Stimulated activated CD4-positive, alpha-beta T cell treated with anti-CD3 and anti-CD28 coated beads, TNF-alpha, amount 100 ng/mL, for 1 hour (primary cell): ENCODE measurements around the gene ESCO1.
"Not testable (repeated sequence)": the region's sequence is repeated elsewhere in the genome, so short reads cannot be mapped to it uniquely, and the experiment has no call there.

Source experiments
- DNase-seq, 3 donors: peaks; one replicate each; pipeline ENCODE4 v3.0.0-alpha.2; 2020; ENCODE audit warnings: low read depth in 3 of 3, low spot score in 1 of 3

Gene ESCO1

DNA sequence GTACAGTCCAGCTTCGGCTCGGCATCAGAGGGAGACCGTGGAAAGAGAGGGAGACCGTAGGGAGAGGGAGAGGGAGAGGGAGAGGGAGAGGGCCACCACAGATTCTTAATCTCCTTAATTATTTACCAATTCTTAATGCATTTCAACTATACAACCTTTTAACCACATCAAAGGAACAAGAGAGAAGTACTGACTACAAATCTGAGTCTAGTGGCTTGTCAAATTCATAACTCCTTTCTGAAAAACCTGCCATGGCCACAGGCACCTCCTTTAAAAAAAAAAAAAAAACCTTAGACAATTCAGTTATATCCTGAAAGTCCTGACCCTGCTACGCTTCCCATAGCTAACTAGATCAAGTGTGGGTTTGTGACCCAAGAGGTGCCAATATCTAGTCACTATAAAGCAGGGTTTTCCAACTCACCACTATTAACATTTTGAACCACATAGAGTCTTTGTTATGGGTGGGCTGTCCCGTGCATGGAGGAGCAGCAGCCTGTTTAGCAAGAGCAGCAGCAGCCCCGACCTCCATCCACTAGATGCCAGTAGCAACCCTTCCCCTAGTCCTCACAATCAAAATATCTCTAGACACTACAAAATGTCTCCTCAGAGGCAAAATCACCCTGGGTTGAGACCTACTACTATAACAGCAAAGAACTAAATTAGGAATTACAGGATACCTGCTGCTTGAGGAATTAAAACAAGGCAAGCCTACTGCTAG, 6.8 kb downstream of the ESCO1 start:
- no peak for DNase-seq

DNA sequence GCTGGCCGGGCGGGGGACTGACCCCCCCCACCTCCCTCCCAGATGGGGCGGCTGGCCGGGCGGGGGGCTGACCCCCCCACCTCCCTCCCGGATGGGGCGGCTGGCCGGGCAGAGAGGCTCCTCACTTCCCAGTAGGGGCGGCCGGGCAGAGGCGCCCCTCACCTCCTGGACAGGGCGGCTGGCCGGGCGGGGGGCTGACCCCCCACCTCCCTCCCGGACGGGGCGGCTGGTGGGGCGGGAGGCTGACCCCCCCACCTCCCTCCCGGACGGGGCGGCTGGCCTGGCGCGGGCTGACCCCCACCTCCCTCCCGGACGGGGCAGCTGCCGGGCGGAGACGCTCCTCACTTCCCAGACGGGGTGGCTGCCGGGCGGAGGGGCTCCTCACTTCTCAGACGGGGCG, 8.1 kb downstream of the ESCO1 start:
- not testable (repeated sequence) for DNase-seq

DNA sequence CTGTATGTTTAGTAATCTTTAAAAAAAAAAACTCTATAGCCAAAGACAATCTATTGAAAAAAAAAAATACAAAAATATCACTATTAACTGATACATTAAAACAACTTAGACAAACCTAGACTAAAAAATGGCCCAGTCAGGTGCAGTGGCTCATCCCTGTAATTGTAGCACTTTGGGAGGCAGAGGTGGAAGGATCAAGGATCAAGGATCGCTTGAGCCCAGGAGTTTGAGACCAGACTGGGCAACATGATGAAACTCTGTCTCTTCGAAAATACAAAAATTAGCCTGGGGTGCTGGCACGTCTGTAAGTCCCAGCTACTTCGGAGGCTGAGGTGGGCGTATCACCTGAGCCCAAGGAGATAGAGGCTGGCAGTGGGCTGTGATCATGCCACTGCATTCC, 16.1 kb downstream of the ESCO1 start:
- no peak for DNase-seq

- DNase-seq: no peak
These were observed 24.8 kb downstream of the ESCO1 start for GRCh38 chr18:21575656-21576055.

DNA sequence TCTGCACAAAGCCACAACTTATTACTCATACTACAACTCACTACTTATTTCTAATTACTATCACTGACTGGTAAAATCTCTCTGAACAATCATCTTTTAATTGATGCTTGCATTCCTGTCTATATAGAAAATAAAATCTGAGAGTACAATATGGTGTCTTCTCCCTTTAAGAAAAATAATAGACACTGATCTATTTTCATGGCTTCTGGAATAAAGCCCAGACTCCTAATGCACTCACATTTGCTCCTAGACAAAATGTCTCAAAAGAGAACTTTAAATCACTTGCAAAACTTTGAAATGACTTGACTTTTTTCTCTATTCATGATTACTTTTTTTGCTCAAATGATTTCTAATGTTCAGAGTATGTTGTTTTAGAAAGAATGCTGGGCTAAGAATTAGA, 28.7 kb downstream of the ESCO1 start:
- no peak for DNase-seq

DNA sequence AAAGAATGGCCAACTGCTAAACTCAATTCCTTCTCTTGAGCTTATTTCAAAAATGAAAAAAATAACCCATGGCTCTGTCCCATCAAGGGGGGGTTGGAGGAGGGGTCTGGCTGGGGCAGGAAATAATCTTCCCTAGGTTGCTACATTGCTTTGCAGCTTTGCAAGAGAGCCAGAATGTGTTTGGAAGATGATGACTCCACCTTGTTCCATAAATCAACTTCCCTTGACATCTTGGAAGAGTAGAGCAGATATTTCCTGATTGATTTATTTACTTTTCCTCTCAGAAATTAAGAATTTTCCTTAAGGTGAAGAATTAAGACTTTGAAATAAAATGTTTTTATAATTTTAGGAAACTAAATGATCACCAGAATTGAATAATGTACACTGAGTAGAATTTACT, 41.3 kb downstream of the ESCO1 start:
- DNase-seq: no peak

GRCh38 chr18:21557607-21558253, 42.8 kb downstream of the ESCO1 start:
- no peak for DNase-seq

DNA sequence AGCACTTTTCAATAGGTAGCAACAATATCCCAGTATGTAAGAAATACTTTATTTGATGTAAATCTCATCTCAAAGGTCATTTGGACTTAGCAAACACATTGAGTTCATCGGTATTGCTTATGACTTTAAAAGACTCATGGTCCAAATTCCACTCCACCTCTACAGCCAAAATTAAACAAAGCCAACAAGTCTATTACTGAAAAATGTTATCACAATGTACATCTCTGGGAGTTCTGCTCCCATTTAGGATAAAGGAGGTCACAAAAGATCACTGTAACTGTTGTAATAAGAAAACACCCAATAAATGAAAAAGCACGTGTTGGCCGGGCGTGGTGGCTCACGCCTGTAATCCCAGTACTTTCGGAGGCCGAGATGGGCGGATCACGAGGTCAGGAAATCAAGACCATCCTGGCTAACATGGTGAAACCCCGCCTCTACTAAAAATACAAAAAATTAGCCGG, 50.0 kb downstream of the ESCO1 start:
- DNase-seq: no peak

DNA sequence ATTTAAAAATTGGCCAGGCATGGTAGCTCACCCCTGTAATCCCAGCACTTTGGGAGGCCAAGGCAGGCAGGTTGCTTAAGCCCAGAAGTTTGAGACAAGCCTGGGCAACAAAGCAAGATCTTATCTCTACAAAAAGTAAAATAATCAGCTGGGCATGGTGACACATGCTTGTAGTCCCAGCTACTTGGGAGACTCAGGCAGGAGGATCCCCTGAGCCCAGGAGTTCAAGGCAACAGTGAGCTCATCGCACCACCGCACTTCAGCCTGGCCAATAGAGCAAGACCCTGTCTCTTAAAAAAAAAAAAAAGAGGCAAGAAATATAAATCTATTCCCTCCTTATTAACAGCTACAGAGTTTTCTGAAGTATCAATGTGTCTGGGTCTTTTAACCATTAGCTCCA, 51.9 kb downstream of the ESCO1 start:
- DNase-seq: no peak

GRCh38 chr18:21546423-21546822, 54.1 kb downstream of the ESCO1 start:
- DNase-seq: no peak

DNA sequence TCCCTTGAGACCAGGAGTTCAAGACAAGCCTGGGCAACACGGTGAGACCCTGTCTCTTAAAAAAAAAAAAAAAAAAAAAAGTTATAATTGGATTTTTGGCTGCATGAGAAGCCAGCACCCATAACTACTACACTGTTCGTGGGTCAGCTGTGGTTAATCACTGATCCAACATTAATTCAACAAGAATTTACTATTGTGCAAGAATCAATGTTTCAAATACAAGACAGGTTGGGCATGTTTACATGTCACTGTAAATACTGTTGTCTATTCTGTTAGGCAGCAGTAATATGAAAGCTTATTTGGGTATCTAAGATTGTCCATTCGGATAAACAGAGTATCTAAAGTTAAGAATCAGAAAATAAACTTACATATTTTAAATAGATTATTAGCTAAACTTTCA, 62.3 kb downstream of the ESCO1 start:
- DNase-seq: no peak

GRCh38 chr18:21534327-21534726, 66.2 kb downstream of the ESCO1 start:
- DNase-seq: no peak

DNA sequence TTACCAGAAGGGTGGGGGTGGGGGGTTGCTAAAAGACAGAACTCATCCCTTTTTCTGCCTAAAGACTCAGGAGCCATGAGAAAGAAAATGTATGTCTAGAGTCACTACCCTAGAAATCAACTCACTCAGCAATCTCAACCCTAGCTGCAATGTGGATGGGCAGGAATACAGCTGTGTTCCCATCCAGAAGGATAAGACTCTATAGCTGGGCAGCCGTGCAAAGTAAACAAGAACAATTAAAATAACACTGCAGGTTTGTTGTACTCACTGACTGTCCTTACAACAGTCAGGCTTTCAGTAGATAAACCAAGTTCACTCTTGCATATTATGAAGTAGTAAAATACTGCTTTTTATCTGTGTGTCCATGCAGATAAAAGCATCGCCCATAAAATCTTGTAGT, 74.0 kb downstream of the ESCO1 start:
- no peak for DNase-seq

GRCh38 chr18:21525916-21526315, 74.6 kb downstream of the ESCO1 start:
- DNase-seq: no peak

DNA sequence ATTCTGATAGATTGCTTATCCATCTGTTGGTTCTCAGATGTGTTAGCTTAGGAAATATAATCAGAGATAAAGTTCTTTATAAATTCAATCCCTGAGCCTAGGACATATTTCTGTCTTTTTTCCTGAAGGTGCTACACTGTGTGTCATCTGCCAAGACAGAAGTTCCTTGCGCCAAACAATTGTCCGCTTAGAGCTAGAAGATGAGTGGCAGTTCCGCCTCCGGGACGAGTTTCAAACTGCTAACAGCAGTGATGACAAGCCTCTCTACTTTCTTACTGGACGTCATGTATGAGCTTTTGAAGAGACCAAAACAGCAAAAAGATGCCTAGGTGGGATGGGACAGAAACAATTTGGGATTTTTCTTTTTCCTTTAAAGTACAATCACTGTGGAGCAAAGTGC, 78.0 kb downstream of the ESCO1 start:
- no peak for DNase-seq

DNA sequence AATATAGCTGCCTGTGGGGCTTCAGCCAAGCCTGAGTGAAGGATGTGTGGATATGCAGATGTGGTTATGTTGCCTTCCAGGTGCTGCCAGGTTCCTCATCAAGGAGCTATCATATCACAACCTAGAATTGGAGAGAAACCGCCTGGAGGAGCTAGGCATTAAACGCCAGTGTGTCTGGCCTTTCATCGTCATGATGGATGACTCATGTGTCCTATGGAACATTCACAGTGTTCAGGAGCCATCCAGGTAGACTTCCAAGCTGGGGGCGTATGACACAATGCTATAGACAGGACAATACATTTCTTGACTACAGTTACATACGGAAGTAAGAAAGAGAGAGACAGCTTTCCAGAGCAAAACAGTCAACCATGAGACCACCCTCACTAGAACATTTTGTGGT, 86.8 kb downstream of the ESCO1 start:
- no peak for DNase-seq

GRCh38 chr18:21513292-21513691, 87.2 kb downstream of the ESCO1 start:
- no peak for DNase-seq

GRCh38 chr18:21509062-21509461, 91.4 kb downstream of the ESCO1 start:
- DNase-seq: no peak

DNA sequence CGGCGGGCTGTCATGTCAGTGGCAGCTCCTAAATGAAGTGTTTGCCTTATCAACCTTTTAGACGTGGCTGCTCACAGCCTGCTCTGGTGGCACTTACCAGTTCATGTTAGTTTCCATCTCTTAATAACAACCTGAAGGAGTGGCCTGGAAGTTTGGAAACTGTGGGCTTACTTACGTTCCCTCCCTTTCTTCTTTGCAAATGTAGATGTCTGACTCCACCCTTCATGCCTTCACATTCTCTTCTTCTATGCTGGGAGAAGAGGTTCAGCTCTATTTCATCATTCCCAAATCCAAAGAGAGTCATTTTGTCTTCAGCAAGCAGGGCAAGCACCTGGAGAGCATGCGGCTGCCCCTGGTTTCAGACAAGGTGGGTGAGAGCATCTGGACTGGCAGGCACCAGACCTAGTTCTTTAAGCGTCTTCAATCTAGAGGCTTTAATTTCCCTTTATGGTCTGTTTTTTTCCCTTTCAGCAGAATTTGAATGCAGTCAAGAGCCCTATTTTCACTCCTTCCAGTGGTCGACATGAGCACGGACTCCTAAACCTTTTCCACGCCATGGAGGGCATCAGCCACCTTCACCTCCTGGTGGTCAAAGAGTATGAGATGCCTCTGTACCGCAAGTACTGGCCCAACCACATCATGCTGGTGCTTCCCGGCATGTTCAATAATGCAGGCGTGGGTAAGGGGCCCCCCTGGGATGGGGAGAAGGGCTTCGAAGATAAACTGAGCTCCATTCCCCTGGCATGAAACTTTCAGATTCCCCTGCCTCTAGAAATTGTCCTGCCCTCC, 92.4 kb downstream of the ESCO1 start:
- no peak for DNase-seq

- no peak for DNase-seq
These were observed 97.8 kb downstream of the ESCO1 start for GRCh38 chr18:21502661-21503060.

GRCh38 chr18:21499997-21500396, 100.5 kb downstream of the ESCO1 start:
- no peak for DNase-seq

- DNase-seq: no peak
These were observed 104.1 kb downstream of the ESCO1 start for GRCh38 chr18:21496277-21496835.
